ENCODE data around the gene BEST3. TPM values are rescaled to one million over a fixed set of nuclear protein-coding genes. Genes with fewer than 3 reads are reported as not detected.

Gene BEST3
- total RNA-seq (2022; extraction: Qiagen RNA extraction), result 0.90 to 2.0 TPM (median 1.2 TPM) in 5 replicates

GRCh38 chr12:69698769-69699540, at the start of gene BEST3:
Gene BEST3, minus strand, starts transcription at chr12:69699303. Its CDS starts 1,505 bp downstream, at chr12:69697798.

GRCh38 chr12:69738351-69739286, 39.5 kb upstream of the BEST3 start, which contains the start of gene RAB3IP:
Gene RAB3IP, plus strand, starts transcription at chr12:69738860. Its CDS starts 16,549 bp downstream, at chr12:69755409.

GRCh38 chr12:69610729-69611128, 88.4 kb downstream of the BEST3 start, which contains the start of gene LRRC10:
Gene LRRC10, minus strand, starts transcription at chr12:69610907. Its CDS starts 69 bp downstream, at chr12:69610838.

Other genes starting within 250 kb of the BEST3 start
- 8.0 to 14.8 TPM (median 10.5 TPM) in 5 replicates for gene FRS2, start 228.9 kb downstream of the BEST3 start, total RNA-seq (2022; extraction: Qiagen RNA extraction)
- gene CCT2, start 113.8 kb downstream of the BEST3 start, total RNA-seq (2022; extraction: Qiagen RNA extraction), result 275 to 396 TPM (median 294 TPM) in 5 replicates
- not detected in 5 replicates for gene LRRC10, start 88.4 kb downstream of the BEST3 start, total RNA-seq (2022; extraction: Qiagen RNA extraction)
- gene RAB3IP, start 39.6 kb upstream of the BEST3 start, total RNA-seq (2022; extraction: Qiagen RNA extraction), result 12.1 to 16.4 TPM (median 15.6 TPM) in 5 replicates
- gene MYRFL, start 125.9 kb upstream of the BEST3 start, total RNA-seq (2022; extraction: Qiagen RNA extraction), result 0.02 to 0.06 TPM in 2 of 5 replicates, not detected in the others

All from A549 treated with Hydrocortisone at 1 μM for 4 hours (cell line).